Gastroesophageal sphincter (tissue), 3 donors: Measurements from ENCODE around the gene PLAAT5.
"Not testable (repeated sequence)": the region's sequence is repeated elsewhere in the genome, so short reads cannot be mapped to it uniquely, and the experiment has no call there.

Experiments used
- CTCF ChIP-seq, 4 experiments: fragments of 200-600 bp in 2 of 4; fragments of 450-650 bp in 2 of 4; sonication (generic) in 1 of 4; IDR thresholded peaks; one replicate each; pipeline ENCODE4 v1.5.1; 2017 to 2019; ENCODE audit warnings: antibody characterized with exemption in 4 of 4, mild to moderate bottlenecking in 2 of 4, moderate library complexity in 2 of 4
- POLR2A ChIP-seq, 2 donors: fragments of 450-650 bp; IDR thresholded peaks; one replicate each; pipeline ENCODE4 v1.6.1; 2017; ENCODE audit warnings: antibody characterized with exemption in 2 of 2, mild to moderate bottlenecking in 2 of 2, moderate library complexity in 1 of 2

- TF ChIP-seq CTCF, POLR2A (IDR thresholded peaks at IDR 0.05): not testable (repeated sequence)
These were observed 40.3 kb upstream of the PLAAT5 start for GRCh38 chr11:63531074-63531792.
